ENCODE results near the gene TMEM238.
"Not testable (repeated sequence)": the region's sequence is repeated elsewhere in the genome, so short reads cannot be mapped to it uniquely, and the experiment has no call there.

Gene TMEM238

GRCh38 chr19:55423225-55424005 is 39.3 kb upstream of the TMEM238 start:
- H3K4me3 ChIP-seq (ENCODE audit: low read depth, low read length): no peak overlapping the region
- no peak for TF ChIP-seq CTCF (IDR thresholded peaks at IDR 0.05; ENCODE audit: insufficient read depth, low read depth, low read length, missing control alignments)
- no peak for DNase-seq (ENCODE audit: low read depth)

GRCh38 chr19:55421281-55421680 is 37.2 kb upstream of the TMEM238 start:
- not testable (repeated sequence) for DNase-seq (ENCODE audit: low read depth); H3K4me3 ChIP-seq (ENCODE audit: low read depth, low read length)

GRCh38 chr19:55419624-55420236 is 35.6 kb upstream of the TMEM238 start:
- no peak for TF ChIP-seq CTCF (IDR thresholded peaks at IDR 0.05; ENCODE audit: insufficient read depth, low read depth, low read length, missing control alignments)
- no peak overlapping the region for H3K4me3 ChIP-seq (ENCODE audit: low read depth, low read length)
- DNase-seq (ENCODE audit: low read depth): no peak

GRCh38 chr19:55419103-55419502 is 35.0 kb upstream of the TMEM238 start:
- DNase-seq (ENCODE audit: low read depth): no peak
- no peak overlapping the region for H3K4me3 ChIP-seq (ENCODE audit: low read depth, low read length)
- no peak for TF ChIP-seq CTCF (IDR thresholded peaks at IDR 0.05; ENCODE audit: insufficient read depth, low read depth, low read length, missing control alignments)

GRCh38 chr19:55418185-55418584 is 34.1 kb upstream of the TMEM238 start:
- peak; percentile 75 for DNase-seq (ENCODE audit: low read depth)
- TF ChIP-seq CTCF (IDR thresholded peaks at IDR 0.05; ENCODE audit: insufficient read depth, low read depth, low read length, missing control alignments): peak; percentile 71
- H3K4me3 ChIP-seq (ENCODE audit: low read depth, low read length): no peak overlapping the region

- no peak overlapping the region for H3K4me3 ChIP-seq (ENCODE audit: low read depth, low read length)
- TF ChIP-seq CTCF (IDR thresholded peaks at IDR 0.05; ENCODE audit: insufficient read depth, low read depth, low read length, missing control alignments): no peak
- DNase-seq (ENCODE audit: low read depth): no peak
Observed at GRCh38 chr19:55410168-55410567, 26.1 kb upstream of the TMEM238 start.

- not testable (repeated sequence) for H3K4me3 ChIP-seq (ENCODE audit: low read depth, low read length); DNase-seq (ENCODE audit: low read depth)
Observed at GRCh38 chr19:55409179-55409578, 25.1 kb upstream of the TMEM238 start.

- no peak for TF ChIP-seq CTCF (IDR thresholded peaks at IDR 0.05; ENCODE audit: insufficient read depth, low read depth, low read length, missing control alignments)
- peak overlapping the region; percentile 64 for H3K4me3 ChIP-seq (ENCODE audit: low read depth, low read length)
- no peak for DNase-seq (ENCODE audit: low read depth)
Observed at GRCh38 chr19:55408533-55408872, 24.4 kb upstream of the TMEM238 start.

Measured in GM12865 (cell line).